Left renal cortex interstitium (tissue), 4 donors: ENCODE results near the gene TLX1. TPM values are rescaled to one million over a fixed set of nuclear protein-coding genes. Genes with fewer than 3 reads are reported as not detected.

ENCODE experiments used
- DNase-seq, 4 donors: peaks; one replicate each; pipeline ENCODE4 v3.0.0-alpha.2; 2013; ENCODE audit warnings: low read depth in 4 of 4, low spot score in 2 of 4, missing footprints in 1 of 4
- polyA plus RNA-seq, 4 donors: library from polyadenylated mRNA; unstranded; fragments of 120-200 nt; gene quantifications; one replicate each; pipeline ENCODE4 v1.2.1, GENCODE V29; 2013; ENCODE audit not compliant: insufficient read length in 4 of 4

Gene TLX1
- polyA plus RNA-seq, 4 donors, result 0.18 to 0.27 (median 0.19) TPM; not detected in 1

GRCh38 chr10:101133489-101134298, 2.6 kb downstream of the TLX1 start:
- no peak for DNase-seq

- no peak for DNase-seq
Observed at GRCh38 chr10:101134299-101135127, 3.4 kb downstream of the TLX1 start.

- DNase-seq, result no peak
Observed at GRCh38 chr10:101135141-101136006, 4.3 kb downstream of the TLX1 start.

- no peak for DNase-seq
Observed at GRCh38 chr10:101136007-101136707, 5.1 kb downstream of the TLX1 start.

GRCh38 chr10:101136708-101137121, 5.6 kb downstream of the TLX1 start:
- DNase-seq, result no peak

DNA sequence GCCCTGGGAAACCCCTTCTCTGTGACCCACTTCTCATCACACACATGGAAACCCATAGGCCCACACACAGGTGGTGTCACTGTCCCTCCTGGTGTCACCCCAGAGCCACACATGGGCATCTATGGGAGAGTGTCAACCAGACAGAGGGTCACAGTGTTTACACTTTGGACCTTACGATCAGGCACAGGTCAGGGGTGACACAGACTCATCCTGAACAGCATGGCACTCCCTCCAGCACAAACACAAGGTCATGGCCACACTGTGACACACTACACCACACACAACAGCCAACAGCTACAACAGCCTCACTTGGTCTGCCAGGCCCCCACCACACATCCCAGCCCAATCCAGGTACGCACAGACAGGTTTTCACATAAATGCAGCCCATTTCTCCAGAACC, 6.2 kb downstream of the TLX1 start:
- no peak for DNase-seq

GRCh38 chr10:101138788-101139420, 7.8 kb downstream of the TLX1 start:
- DNase-seq, result no peak

- DNase-seq, result no peak
Observed at GRCh38 chr10:101139421-101139911, 8.4 kb downstream of the TLX1 start.

- DNase-seq, result no peak
Observed at GRCh38 chr10:101140084-101140949, 9.2 kb downstream of the TLX1 start.

DNA sequence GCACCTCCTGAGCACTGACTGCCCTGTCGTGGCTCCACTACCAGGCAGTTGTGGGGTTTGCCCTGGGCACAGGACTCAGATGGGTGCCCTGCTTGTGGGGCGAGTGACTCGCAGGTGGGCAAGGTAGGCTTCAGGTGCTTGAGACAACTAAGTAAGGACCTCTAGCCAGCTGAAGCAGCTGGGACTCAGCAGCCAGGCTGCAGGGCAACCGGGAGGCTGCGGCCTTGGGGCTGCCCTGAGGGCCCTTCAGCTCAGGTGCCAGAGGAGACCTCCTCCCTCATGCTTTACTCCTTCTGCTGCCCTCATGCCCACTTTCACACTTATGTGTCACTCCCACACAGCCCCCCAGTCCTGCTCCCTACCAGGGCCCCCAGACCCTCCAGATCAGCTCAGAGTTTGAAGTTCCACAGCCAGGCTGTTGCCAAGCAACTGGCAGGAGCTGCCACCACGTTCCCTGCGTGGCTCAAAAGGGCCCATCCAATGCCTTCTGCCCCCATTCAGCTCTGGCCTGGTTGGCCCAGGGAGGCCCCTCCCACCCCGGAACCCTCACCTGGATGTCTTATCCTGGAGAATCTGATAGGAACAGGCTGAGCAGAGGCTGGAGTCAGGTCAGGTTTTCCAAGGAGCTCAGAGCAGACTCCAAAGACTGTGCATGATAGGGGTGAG, 10.0 kb downstream of the TLX1 start:
- DNase-seq, result no peak

GRCh38 chr10:101141616-101142532, 10.8 kb downstream of the TLX1 start:
- DNase-seq, result peak in 3 of 4 donors; percentile 66 to 77 (median 70)

- DNase-seq, result no peak
Observed at GRCh38 chr10:101142533-101143344, 11.6 kb downstream of the TLX1 start.

GRCh38 chr10:101143345-101143630, 12.2 kb downstream of the TLX1 start:
- DNase-seq, result no peak

GRCh38 chr10:101144053-101144452, 13.0 kb downstream of the TLX1 start:
- no peak for DNase-seq

- DNase-seq, result no peak
Observed at GRCh38 chr10:101145145-101145544, 14.0 kb downstream of the TLX1 start.

DNA sequence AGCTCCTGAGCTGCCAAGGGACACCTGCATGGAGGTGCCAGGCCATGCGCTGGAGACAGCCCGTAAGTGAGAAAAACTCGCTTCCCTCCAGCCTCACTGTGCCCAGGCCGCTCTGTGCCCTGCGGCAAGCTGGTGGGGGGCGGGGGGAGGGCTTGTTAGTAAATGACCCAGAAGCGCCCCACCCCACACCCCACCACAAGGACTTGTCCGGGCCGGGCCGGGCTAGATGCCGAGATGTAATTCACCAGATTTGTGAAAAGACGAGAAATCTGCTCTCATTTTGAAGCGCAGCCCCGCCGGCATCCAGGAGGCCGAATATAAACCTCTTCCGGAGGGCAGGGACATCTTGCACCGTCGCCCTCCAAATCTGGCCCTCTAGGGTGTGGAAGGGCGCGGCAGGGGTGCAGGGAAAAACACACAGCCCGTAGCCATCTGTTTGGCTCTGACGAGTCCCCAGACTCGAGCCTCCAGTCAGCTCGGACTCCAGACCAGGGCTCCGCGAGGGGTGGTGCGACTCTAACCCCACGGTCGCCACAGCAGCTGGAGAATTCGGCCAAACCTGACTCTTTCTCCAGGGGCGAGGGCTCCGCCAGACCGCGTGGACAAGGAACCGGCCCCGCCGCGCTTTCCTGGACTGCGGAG, 14.8 kb downstream of the TLX1 start:
- no peak for DNase-seq
